Mesothelial cell of epicardium (in vitro differentiated cells): ENCODE data around the gene LTBP1. TPM values are rescaled to one million over a fixed set of nuclear protein-coding genes. Genes with fewer than 3 reads are reported as not detected.

Source experiments
- DNase-seq, 2 experiments: peaks; one replicate each; pipeline ENCODE4 v3.0.0; 2021; ENCODE audit warnings: low spot score in 2 of 2; ENCODE audit not compliant: unreplicated experiment in 2 of 2
- H3K27ac Mint-ChIP-seq: 2 replicates; pipeline ENCODE4 v1.8.0; 2021; ENCODE audit warnings: mixed read lengths
- H3K27me3 Mint-ChIP-seq: 2 replicates; pipeline ENCODE4 v1.8.0; 2021; ENCODE audit warnings: low read depth, mixed read lengths
- H3K36me3 Mint-ChIP-seq: 2 replicates; pipeline ENCODE4 v1.8.0; 2021; ENCODE audit warnings: mixed read lengths
- H3K4me1 Mint-ChIP-seq: 2 replicates; pipeline ENCODE4 v1.8.0; 2021; ENCODE audit warnings: mixed read lengths
- H3K4me3 Mint-ChIP-seq: 2 replicates; pipeline ENCODE4 v1.8.0; 2021; ENCODE audit warnings: mild to moderate bottlenecking, moderate library complexity, mixed read lengths
- H3K9me3 Mint-ChIP-seq: 2 replicates; pipeline ENCODE4 v1.8.0; 2021; ENCODE audit warnings: mixed read lengths
- CTCF ChIP-seq: fragments of 200-600 bp; sonication (generic); IDR thresholded peaks from one replicate; pipeline ENCODE4 v1.5.0; 2021; ENCODE audit warnings: antibody characterized with exemption; ENCODE audit not compliant: unreplicated experiment
- total RNA-seq: library from RNA; stranded (reverse); gene quantifications from 3 replicates; pipeline ENCODE4 v1.2.1, GENCODE V29; 2021

LTBP1 gene
- total RNA-seq, 1 donor from 2014 or later: 80.2 TPM

- no peak overlapping the region for H3K27ac Mint-ChIP-seq
- H3K9me3 Mint-ChIP-seq: peaks cover 12% of the 10 kb centered on the region
- H3K27me3 Mint-ChIP-seq: no peaks in the 10 kb centered on the region
- DNase-seq: no peak
- no peaks in the 10 kb centered on the region for H3K36me3 Mint-ChIP-seq
- H3K4me3 Mint-ChIP-seq: no peak overlapping the region
- no peak for TF ChIP-seq CTCF
- H3K4me1 Mint-ChIP-seq: peaks cover 13% of the 10 kb centered on the region
These were observed 20.6 kb upstream of the LTBP1 start for GRCh38 chr2:32925976-32926707.

- Mint-ChIP-seq H3K9me3 (peaks cover 10% of the 10 kb centered on the region), H3K4me3 (no peak overlapping the region), H3K36me3 (no peaks in the 10 kb centered on the region), H3K27ac (no peak overlapping the region), H3K27me3 (no peaks in the 10 kb centered on the region), H3K4me1 (peaks cover 13% of the 10 kb centered on the region)
- DNase-seq: no peak
- no peak for TF ChIP-seq CTCF
These were observed 20.1 kb upstream of the LTBP1 start for GRCh38 chr2:32926708-32927084.

GRCh38 chr2:32930436-32930835 is 16.3 kb upstream of the LTBP1 start:
- H3K4me1 Mint-ChIP-seq: peaks cover 14% of the 10 kb centered on the region
- no peak overlapping the region for H3K27ac Mint-ChIP-seq
- H3K4me3 Mint-ChIP-seq: no peak overlapping the region
- H3K27me3 Mint-ChIP-seq: no peaks in the 10 kb centered on the region
- H3K9me3 Mint-ChIP-seq: peaks cover 6% of the 10 kb centered on the region
- H3K36me3 Mint-ChIP-seq: no peaks in the 10 kb centered on the region
- no peak for DNase-seq
- no peak for TF ChIP-seq CTCF

GRCh38 chr2:32931519-32931918 is 15.2 kb upstream of the LTBP1 start:
- DNase-seq: no peak
- Mint-ChIP-seq H3K27me3 (no peaks in the 10 kb centered on the region), H3K4me1 (peaks cover 21% of the 10 kb centered on the region), H3K27ac (no peak overlapping the region), H3K9me3 (peaks cover 6% of the 10 kb centered on the region), H3K36me3 (no peaks in the 10 kb centered on the region), H3K4me3 (no peak overlapping the region)
- no peak for TF ChIP-seq CTCF

- Mint-ChIP-seq H3K27me3 (no peaks in the 10 kb centered on the region), H3K27ac (no peak overlapping the region), H3K9me3 (peaks cover 6% of the 10 kb centered on the region), H3K4me3 (no peak overlapping the region), H3K4me1 (peaks cover 16% of the 10 kb centered on the region), H3K36me3 (no peaks in the 10 kb centered on the region)
- no peak for DNase-seq
- no peak for TF ChIP-seq CTCF
These were observed 14.6 kb upstream of the LTBP1 start for GRCh38 chr2:32931945-32932709.
